Activated CD4-positive, alpha-beta T cell treated with anti-CD3 and anti-CD28 coated beads, Interleukin-2, amount 10 ng/mL, durations not matched to agents 7 days and 5 days (primary cell): Measurements from ENCODE around the gene MYH7. TPM values are rescaled to one million over a fixed set of nuclear protein-coding genes. Genes with fewer than 3 reads are reported as not detected.
A peak's percentile ranks its signal among the peaks of the same experiment; 100 is the strongest.

ENCODE experiments used
- CTCF ChIA-PET: fragments of 350-600 bp; sonication (Branson Sonifier 250); formaldehyde crosslinking; loops from one replicate; lab custom pipeline; 2021; ENCODE audit warnings: antibody characterized with exemption; lab: Charles Lee
- POLR2A ChIA-PET: fragments of 350-600 bp; sonication (Branson Sonifier 250); formaldehyde crosslinking; loops from one replicate; lab custom pipeline; 2021; ENCODE audit warnings: antibody characterized with exemption; lab: Charles Lee
- DNase-seq: peaks from one replicate; pipeline ENCODE4 v3.0.0-alpha.2; 2020
- H3K27ac Mint-ChIP-seq: one replicate; pipeline ENCODE4 v1.8.0; 2021; ENCODE audit warnings: mild to moderate bottlenecking, moderate library complexity, mixed read lengths
- H3K27me3 Mint-ChIP-seq: one replicate; pipeline ENCODE4 v1.8.0; 2021; ENCODE audit warnings: mixed read lengths
- H3K36me3 Mint-ChIP-seq: one replicate; pipeline ENCODE4 v1.8.0; 2021; ENCODE audit warnings: low read depth, mixed read lengths
- H3K4me1 Mint-ChIP-seq: one replicate; pipeline ENCODE4 v1.8.0; 2021; ENCODE audit warnings: mixed read lengths
- H3K4me3 Mint-ChIP-seq: one replicate; pipeline ENCODE4 v1.8.0; 2021; ENCODE audit warnings: mild to moderate bottlenecking, moderate library complexity, mixed read lengths
- H3K9me3 Mint-ChIP-seq: one replicate; pipeline ENCODE4 v1.8.0; 2021; ENCODE audit warnings: mixed read lengths
- total RNA-seq, 2 experiments: library from RNA; stranded (reverse); gene quantifications; one replicate each; pipeline ENCODE4 v1.2.3, GENCODE V29; 2021

The MYH7 gene
- total RNA-seq, 2 experiments from 2014 or later = 0.04 to 0.07 TPM

DNA sequence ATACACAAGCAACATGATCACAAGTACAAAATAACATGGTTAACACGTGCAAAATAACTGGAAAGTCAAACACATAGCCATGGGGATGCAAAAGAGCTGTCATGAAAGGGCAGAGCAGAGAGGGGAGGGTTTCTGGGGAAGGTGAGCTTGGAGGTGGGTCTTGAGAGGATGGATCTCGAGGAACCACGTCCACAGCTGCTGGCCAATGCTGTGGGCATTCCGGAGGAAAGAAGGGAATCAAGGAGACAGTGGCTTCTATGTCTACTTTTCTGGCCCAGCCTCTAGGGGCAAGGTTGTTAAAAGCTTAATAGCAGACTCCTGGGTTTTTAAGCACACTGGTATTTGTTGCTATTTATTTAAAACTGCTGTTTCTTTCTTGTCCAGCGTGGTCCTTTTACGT, 8.4 kb upstream of the MYH7 start:
- no peak for DNase-seq
- Mint-ChIP-seq H3K4me1 (peaks cover 14% of the 10 kb centered on the region), H3K9me3 (no peaks in the 10 kb centered on the region), H3K27me3 (no peaks in the 10 kb centered on the region), H3K4me3 (no peak overlapping the region), H3K36me3 (no peaks in the 10 kb centered on the region), H3K27ac (no peak overlapping the region)
- ChIA-PET POLR2A (no interaction called here), CTCF (no interaction called here)

DNA sequence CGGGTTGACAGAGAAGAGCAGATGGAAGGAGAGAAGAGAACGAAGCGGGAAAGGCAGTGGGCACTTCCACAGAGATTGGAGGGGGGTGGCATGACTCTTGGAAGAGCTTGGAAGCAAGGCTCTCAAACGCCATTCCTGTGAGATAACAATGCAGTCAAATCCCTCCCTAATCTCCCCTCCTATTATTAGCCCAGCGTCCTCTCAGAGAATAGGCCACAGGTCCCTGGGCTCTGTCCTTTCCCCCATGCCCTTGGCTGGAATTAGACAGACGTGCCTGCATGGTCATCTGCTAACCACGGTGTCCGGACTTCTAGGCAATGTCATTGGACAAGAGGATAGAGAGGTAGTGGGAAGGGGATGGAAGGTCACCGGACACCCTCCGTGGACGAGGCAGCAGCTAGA, 8.0 kb upstream of the MYH7 start:
- POLR2A ChIA-PET = no interaction called here
- H3K4me1 Mint-ChIP-seq = peaks cover 16% of the 10 kb centered on the region
- CTCF ChIA-PET = no interaction called here

DNA sequence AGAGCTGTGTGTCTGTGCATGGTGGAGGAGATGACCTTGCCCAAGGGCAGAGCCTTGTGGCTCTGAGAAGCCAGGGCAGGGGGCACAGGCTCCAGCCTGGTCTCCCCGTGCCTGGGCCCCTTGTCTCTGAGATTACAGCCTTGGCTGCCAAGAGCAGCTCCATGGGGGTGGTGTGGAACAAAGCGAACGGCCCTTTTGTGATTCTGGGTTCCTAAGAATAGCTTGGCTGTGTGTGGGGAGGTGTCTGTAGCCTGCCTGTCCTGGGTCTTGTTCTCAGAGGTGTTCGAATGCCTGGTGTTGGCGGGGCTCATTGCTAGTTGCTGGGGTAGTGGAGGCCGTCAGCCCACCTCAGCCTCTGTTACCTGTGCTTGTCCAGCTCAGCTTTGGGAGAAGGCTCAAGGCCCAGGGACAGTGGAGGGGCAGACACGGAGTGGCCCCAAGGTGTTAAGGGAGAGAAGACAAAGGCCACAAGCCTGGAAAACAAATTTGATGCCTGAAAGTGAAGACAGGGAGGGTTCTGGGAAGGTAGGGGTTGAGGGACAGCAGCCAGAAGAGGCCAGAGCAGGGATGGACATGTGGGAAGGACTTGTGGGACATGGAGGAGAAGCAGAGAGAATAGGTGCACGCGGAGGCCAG, 7.4 kb upstream of the MYH7 start:
- H3K4me3 Mint-ChIP-seq = no peak overlapping the region
- no peaks in the 10 kb centered on the region for H3K36me3 Mint-ChIP-seq
- H3K9me3 Mint-ChIP-seq = no peaks in the 10 kb centered on the region
- peaks cover 16% of the 10 kb centered on the region for H3K4me1 Mint-ChIP-seq
- no peak overlapping the region for H3K27ac Mint-ChIP-seq
- ChIA-PET CTCF (no interaction called here), POLR2A (no interaction called here)
- no peaks in the 10 kb centered on the region for H3K27me3 Mint-ChIP-seq
- no peak for DNase-seq

More for the DNA sequence above, 8.0 kb upstream of the MYH7 start:
- H3K36me3 Mint-ChIP-seq = no peaks in the 10 kb centered on the region
- no peaks in the 10 kb centered on the region for H3K9me3 Mint-ChIP-seq
- no peaks in the 10 kb centered on the region for H3K27me3 Mint-ChIP-seq
- no peak overlapping the region for H3K27ac Mint-ChIP-seq
- H3K4me3 Mint-ChIP-seq = no peak overlapping the region
- DNase-seq = no peak

DNA sequence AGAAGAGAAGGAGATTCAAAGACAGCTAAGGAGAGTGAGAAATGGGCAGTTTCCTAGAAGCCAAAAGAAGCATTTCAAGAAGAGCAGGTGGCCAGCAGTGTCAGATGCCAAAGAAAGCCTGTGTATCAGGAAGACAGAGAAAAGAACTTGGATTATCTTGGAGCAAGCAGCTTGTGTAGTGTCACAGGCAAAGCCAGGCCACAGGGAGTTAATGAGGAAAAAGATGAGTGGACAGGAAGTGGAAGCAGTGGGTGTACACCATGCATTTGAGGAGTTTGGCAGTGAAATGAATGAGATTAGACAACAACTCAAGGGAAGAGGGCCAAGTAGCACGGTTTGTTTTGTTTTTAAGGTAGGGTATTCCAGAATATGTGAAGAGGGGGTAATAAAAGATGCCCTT, 5.6 kb upstream of the MYH7 start:
- H3K4me1 Mint-ChIP-seq = peaks cover 6% of the 10 kb centered on the region
- DNase-seq = no peak
- no peaks in the 10 kb centered on the region for H3K36me3 Mint-ChIP-seq
- POLR2A ChIA-PET = no interaction called here
- CTCF ChIA-PET = interaction anchor here (0.8 kb wide), 1 partner anchor 13 kb away, joined by 3 read pairs; no protein-coding TSS in a partner anchor
- no peaks in the 10 kb centered on the region for H3K9me3 Mint-ChIP-seq
- no peaks in the 10 kb centered on the region for H3K27me3 Mint-ChIP-seq
- H3K27ac Mint-ChIP-seq = no peak overlapping the region
- H3K4me3 Mint-ChIP-seq = no peak overlapping the region

DNA sequence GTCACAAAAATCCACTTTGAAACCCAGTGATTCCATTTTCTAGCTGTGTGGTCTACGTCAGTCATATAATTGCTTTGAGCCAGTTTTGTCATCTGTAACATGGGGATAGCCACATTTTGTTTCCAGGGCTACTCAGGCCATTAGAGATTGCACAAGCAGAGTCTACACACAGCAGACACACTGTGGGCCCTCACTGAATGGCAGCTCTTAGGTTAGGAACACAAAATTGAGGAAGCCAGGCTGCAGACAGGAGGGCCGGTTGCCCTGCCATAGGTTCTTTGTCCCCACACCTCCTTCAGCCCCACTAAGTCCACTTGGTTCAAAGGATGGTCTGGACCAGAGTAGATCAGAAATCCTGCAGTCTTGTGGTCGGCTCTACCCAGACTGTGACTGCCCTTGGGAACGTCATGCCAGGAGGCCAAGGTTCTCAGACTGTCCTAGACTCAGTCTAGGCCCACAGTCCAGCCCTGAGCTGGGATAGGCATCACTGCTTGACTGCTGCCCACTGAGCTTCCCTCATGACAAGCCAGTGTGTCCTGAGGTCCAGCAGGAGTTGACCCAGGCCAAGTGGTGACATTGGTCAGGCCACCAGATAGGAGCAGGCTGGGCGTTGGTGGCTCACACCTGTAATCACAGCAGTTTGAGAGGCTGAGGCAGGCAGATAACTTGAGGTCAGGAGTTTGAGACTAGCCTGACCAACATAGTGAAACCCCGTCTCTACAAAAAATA, 3.8 kb upstream of the MYH7 start:
- POLR2A ChIA-PET = interaction anchor here (0.6 kb wide), 1 partner anchor 9 kb away, joined by 4 read pairs; no protein-coding TSS in a partner anchor
- DNase-seq = no peak

DNA sequence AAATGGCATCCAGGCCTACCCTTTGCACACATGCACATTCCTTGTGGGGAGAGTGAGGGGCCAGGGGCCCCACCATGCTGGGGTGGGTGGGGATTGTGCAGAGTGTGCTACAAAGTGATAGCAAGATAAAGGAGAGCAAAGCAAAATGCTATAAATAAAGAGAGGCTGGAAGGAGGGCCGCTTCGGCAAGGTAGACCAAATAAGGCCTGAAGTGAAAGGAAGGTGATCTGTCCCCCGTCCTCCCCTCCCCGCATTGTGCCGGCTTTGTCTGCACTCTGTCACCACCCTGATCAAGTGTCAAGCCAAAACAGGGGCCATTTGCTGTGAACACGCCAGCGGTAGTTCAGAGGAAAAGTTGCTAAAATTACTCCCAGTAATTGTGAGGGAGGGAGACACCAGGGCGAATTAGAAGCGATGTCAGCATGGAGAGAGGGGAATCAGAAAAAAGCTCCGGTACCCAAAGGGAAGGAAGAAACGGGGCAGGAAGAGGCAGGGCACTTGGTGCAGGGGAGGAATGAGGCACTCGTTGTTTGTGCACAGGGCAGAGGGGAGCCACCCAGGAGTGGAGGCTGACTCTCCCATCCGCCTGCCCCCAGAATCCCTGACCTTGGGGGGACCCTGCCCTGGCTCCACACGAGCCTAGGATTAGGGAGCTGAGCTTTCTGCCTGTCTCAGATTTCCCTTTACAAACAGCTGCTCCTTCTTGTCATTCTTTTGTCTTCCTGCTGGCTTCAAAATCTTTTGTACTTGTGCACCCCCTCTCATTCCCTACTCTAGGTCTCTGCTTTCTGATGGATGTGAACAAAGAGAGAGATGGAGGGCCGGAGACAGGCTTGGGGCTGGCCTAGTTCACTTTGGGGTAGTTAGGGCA, 2.9 kb upstream of the MYH7 start:
- CTCF ChIA-PET = interaction anchor here (1.8 kb wide), 1 partner anchor 10 kb away, joined by 5 read pairs; no protein-coding TSS in a partner anchor
- no peak overlapping the region for H3K4me3 Mint-ChIP-seq

More for the DNA sequence above, 3.8 kb upstream of the MYH7 start:
- H3K27me3 Mint-ChIP-seq = no peaks in the 10 kb centered on the region
- CTCF ChIA-PET = no interaction called here
- no peaks in the 10 kb centered on the region for H3K36me3 Mint-ChIP-seq
- no peaks in the 10 kb centered on the region for H3K9me3 Mint-ChIP-seq
- H3K4me1 Mint-ChIP-seq = peaks cover 6% of the 10 kb centered on the region
- H3K4me3 Mint-ChIP-seq = no peak overlapping the region
- no peak overlapping the region for H3K27ac Mint-ChIP-seq

DNA sequence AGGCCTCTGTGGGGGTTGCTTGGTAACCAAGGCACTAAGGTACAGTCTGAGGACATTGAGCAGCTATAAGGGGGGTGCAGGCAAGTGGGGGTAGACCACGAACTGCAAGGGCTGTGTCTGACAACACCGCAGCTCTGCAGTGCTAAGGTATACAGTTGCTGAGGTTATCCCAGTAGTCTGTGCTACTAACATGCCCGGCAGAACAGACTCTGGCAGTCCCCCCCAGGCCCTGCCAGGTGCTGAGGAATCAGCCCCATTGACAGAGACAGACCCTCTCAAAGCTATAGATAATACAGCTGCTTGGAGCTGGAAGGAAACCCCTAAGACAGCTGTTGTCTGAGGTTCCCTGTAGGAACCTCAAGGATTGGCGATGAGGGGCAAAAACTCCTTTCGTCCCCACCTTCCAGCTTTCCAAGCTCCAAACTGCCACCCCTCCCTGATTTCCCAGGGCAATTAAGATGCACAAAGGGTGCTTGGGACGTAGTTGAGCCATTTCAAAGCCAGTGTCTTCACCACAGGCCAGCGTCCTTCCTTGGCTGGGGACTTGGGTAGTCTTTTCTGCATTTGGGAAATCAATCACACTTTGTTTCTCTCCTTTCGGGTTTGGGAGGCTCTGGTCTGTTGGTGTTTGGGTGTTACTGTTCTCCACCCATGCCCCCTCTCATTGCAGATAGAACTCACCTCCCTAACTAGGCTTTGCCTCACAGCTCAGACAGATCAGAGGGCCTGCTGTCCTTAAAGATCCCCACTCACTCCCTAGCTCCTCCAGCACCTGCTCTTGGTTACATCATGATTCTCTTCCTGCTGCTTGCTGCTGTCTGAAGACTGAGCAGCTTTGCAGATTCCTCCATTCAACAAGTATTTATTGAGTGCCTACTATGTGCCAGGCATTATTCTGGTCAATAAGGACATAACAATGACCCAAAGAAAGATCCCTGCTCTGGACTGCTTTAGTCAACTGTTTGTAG, 2.0 kb upstream of the MYH7 start:
- peaks cover 6% of the 10 kb centered on the region for H3K4me1 Mint-ChIP-seq
- H3K27me3 Mint-ChIP-seq = no peaks in the 10 kb centered on the region
- CTCF ChIA-PET = interaction anchor here (1.2 to 1.8 kb wide), 3 partner anchors 9 to 77 kb away, joined by 3 to 5 read pairs (median 3); no protein-coding TSS in a partner anchor
- no peak overlapping the region for H3K4me3 Mint-ChIP-seq
- no peaks in the 10 kb centered on the region for H3K9me3 Mint-ChIP-seq
- no peaks in the 10 kb centered on the region for H3K36me3 Mint-ChIP-seq
- no peak for DNase-seq
- H3K27ac Mint-ChIP-seq = no peak overlapping the region
- POLR2A ChIA-PET = no interaction called here

More for the DNA sequence above, 2.9 kb upstream of the MYH7 start:
- Mint-ChIP-seq H3K27me3 (no peaks in the 10 kb centered on the region), H3K27ac (peak overlapping the region; percentile 32), H3K4me1 (peaks cover 6% of the 10 kb centered on the region), H3K9me3 (no peaks in the 10 kb centered on the region), H3K36me3 (no peaks in the 10 kb centered on the region)
- POLR2A ChIA-PET = interaction anchor here (0.6 kb wide), 1 partner anchor 8 kb away, joined by 4 read pairs; no protein-coding TSS in a partner anchor
- DNase-seq = no peak

DNA sequence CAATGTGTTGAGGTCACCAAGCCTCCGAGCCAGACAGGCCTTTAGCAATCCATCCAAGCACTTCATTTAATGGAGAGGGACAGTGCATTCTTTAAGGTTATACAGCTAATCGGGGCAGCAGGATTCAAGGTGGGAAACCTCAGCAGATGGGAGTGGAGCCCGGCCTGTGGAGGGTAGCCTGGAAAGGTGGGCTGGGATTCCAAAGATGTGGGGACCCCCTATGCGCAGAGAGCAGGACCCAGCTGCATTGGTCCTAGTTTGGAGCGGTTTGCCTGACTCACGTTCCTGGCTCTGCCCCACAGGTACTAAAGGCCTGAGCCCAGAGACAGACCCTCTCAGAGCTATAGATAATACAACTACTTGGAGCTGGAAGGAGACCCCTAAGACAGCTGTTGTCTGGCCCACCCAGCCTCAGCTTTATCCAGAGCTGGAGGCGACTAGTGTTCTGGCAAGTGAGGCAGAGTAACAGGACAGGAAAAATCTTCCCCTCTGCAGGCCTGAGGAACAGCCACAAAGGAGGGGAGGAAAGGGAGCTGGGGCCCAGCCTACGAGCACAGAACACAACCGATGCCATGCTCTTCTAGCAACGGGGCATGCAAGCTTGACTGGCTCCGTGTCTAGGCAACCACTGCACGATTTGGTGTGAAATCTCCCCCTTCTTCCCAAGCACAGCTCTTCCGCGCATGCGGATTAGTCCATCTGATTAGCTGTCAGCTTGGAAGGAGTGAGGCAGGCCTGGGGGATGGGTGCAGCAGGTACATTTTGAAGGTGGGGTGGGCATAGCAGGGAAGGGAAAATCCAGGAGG, 1.1 kb upstream of the MYH7 start:
- Mint-ChIP-seq H3K27me3 (no peaks in the 10 kb centered on the region), H3K27ac (no peak overlapping the region), H3K9me3 (no peaks in the 10 kb centered on the region), H3K4me3 (no peak overlapping the region), H3K4me1 (peaks cover 6% of the 10 kb centered on the region), H3K36me3 (no peaks in the 10 kb centered on the region)
- CTCF ChIA-PET = interaction anchor here (0.9 to 1.8 kb wide), 4 partner anchors 8 to 76 kb away, joined by 3 to 5 read pairs (median 4); no protein-coding TSS in a partner anchor
- POLR2A ChIA-PET = no interaction called here
- DNase-seq = no peak

DNA sequence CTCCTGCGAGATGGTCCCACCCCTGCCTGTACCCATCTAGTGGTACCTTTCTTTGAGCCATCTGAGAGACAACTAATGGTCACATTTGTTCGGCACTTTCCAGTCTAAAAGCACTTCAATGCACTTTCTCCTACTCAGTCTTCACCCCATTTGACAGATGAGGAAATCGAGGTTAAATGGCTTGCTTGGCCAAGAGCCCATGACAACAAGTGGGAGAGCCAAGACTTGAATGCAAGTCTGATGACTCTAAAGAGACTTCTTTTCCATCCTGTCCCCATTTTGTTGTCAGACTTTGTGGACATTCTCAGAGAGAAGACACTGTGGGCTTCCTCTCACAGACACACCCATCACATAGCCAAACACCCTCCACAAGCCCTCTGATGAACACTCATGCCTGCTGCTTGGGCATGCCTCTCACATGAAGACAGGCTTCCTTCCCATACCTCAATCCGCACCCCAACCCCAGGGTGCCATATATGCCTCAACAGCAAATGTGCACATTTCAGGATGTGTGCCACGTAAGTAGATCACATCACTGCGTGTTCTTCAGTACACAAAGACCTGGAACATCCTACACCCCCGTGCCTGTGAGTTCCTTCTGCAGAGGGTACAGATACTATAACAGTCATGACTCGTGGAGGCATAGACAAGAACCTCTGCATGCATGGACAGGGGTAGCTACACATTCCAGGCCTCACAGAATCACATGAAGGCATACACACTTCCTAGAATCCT, 805 bp downstream of the MYH7 start:
- CTCF ChIA-PET = no interaction called here
- DNase-seq = no peak
- H3K9me3 Mint-ChIP-seq = no peaks in the 10 kb centered on the region
- no peaks in the 10 kb centered on the region for H3K36me3 Mint-ChIP-seq
- no peak overlapping the region for H3K4me3 Mint-ChIP-seq
- peaks cover 6% of the 10 kb centered on the region for H3K4me1 Mint-ChIP-seq
- no peak overlapping the region for H3K27ac Mint-ChIP-seq
- H3K27me3 Mint-ChIP-seq = no peaks in the 10 kb centered on the region
- POLR2A ChIA-PET = no interaction called here

DNA sequence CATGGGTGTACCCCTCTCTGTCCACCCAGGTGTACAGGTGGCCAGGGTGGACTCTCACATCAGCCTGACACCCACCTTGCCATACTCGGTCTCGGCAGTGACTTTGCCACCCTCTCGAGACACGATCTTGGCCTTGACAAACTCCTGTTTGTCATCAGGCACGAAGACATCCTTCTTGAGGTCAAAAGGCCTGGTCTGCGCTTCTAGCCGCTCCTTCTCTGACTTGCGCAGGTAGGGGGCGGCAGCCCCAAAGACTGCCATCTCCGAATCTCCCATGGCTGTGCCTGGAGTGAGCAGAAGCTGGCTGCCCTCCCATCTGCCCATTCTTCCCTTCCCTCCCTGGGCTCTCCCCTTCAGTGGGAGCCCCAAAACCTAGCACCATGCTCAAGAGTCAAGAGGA, 2.0 kb downstream of the MYH7 start:
- ChIA-PET CTCF (no interaction called here), POLR2A (no interaction called here)
- DNase-seq = no peak
- no peak overlapping the region for H3K27ac Mint-ChIP-seq
- no peak overlapping the region for H3K4me3 Mint-ChIP-seq
- no peaks in the 10 kb centered on the region for H3K36me3 Mint-ChIP-seq
- H3K4me1 Mint-ChIP-seq = peaks cover 4% of the 10 kb centered on the region
- H3K9me3 Mint-ChIP-seq = no peaks in the 10 kb centered on the region
- H3K27me3 Mint-ChIP-seq = no peaks in the 10 kb centered on the region

DNA sequence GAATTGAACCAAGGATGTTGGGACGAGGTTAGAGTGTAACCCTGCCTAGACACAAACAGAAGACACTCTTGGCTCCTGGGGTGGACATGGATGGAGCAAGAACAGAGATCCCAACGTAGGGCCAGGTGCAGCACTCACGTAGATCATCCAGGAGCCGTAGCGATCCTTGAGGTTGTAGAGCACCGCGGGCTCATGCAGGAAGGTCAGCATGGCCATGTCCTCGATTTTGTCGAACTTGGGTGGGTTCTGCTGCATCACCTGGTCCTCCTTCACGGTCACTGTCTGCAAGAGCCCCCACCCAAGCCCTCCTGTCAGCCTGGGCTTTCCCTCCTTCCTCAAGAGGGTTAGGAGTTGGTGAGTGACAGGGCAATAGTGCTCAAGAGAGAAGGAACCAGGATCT, 2.5 kb downstream of the MYH7 start:
- Mint-ChIP-seq H3K27me3 (no peaks in the 10 kb centered on the region), H3K4me1 (peaks cover under 1% of the 10 kb centered on the region), H3K36me3 (no peaks in the 10 kb centered on the region), H3K27ac (no peak overlapping the region), H3K4me3 (no peak overlapping the region), H3K9me3 (no peaks in the 10 kb centered on the region)
- no peak for DNase-seq
- ChIA-PET CTCF (no interaction called here), POLR2A (no interaction called here)
